Panc1 (cell line): Measurements from ENCODE around the gene PSD4. TPM values are rescaled to one million over a fixed set of nuclear protein-coding genes. Genes with fewer than 3 reads are reported as not detected.

ENCODE experiments used
- ATAC-seq: fragments of 200-7000 bp; cut with Tn5 transposase; 2 replicates; pipeline ENCODE4 v1.9.1; 2020; ENCODE audit warnings: mild to moderate bottlenecking, moderate library complexity
- BruUV-seq: library from RNA; stranded (reverse); fragments of 400-500 nt; replicated peaks from 2 replicates; lab custom pipeline; 2021; lab: Mats Ljungman, UMichigan
- CTCF ChIA-PET: fragments of 300-600 bp; sonication (Branson Sonifier 250); formaldehyde crosslinking; loops from one replicate; lab custom pipeline; 2022; ENCODE audit warnings: antibody characterized with exemption; lab: Charles Lee
- POLR2A ChIA-PET: fragments of 300-600 bp; sonication (Branson Sonifier 250); formaldehyde crosslinking; loops from one replicate; lab custom pipeline; 2022; ENCODE audit warnings: antibody characterized with exemption; lab: Charles Lee
- DNase-seq: peaks from one replicate; pipeline ENCODE4 v3.0.0-alpha.2; 2010; ENCODE audit warnings: low read depth, low spot score
- H3K27ac ChIP-seq: 2 replicates; pipeline ENCODE4 v1.5.1; 2011; ENCODE audit warnings: mild to moderate bottlenecking, low read length, inconsistent platforms
- H3K27me3 ChIP-seq: fragments of 200-500 bp; sonication (Bioruptor generic); 2 replicates; pipeline ENCODE4 v1.6.0; 2014; ENCODE audit warnings: low read length, inconsistent platforms; ENCODE audit not compliant: control insufficient read depth, insufficient read depth
- H3K36me3 ChIP-seq: fragments of 200-500 bp; sonication (Bioruptor generic); 2 replicates; pipeline ENCODE4 v1.5.1; 2014; ENCODE audit warnings: inconsistent platforms, mild to moderate bottlenecking, low read length, moderate library complexity; ENCODE audit not compliant: control insufficient read depth, insufficient read depth
- H3K4me1 ChIP-seq: 2 replicates; pipeline ENCODE4 v1.5.1; 2011; ENCODE audit warnings: inconsistent platforms, mild to moderate bottlenecking, low read length, moderate library complexity; ENCODE audit not compliant: control insufficient read depth, insufficient read depth
- H3K4me3 ChIP-seq, 2 experiments: 2 replicates each; pipeline ENCODE4 v1.5.1; 2011 to 2012; ENCODE audit warnings: low read depth in 2 of 2, low read length in 2 of 2, mild to moderate bottlenecking in 2 of 2, inconsistent platforms in 1 of 2, moderate library complexity in 1 of 2
- H3K9me3 ChIP-seq: fragments of 200-500 bp; sonication (Bioruptor generic); 2 replicates; pipeline ENCODE4 v1.5.1; 2014; ENCODE audit warnings: low read depth, mild to moderate bottlenecking, inconsistent platforms, low read length, moderate library complexity; ENCODE audit not compliant: control insufficient read depth, insufficient read depth
- POLR2AphosphoS5 ChIP-seq: IDR thresholded peaks from 2 replicates; pipeline ENCODE4 v1.6.1; 2012; ENCODE audit warnings: mild to moderate bottlenecking, low read depth, low read length, moderate library complexity
- SIN3A ChIP-seq: IDR thresholded peaks from 2 replicates; pipeline ENCODE4 v1.6.1; 2012; ENCODE audit warnings: low read depth, mild to moderate bottlenecking, low read length, moderate library complexity, borderline replicate concordance; ENCODE audit not compliant: insufficient read depth
- TCF7L2 ChIP-seq: IDR thresholded peaks from 2 replicates; pipeline ENCODE4 v1.6.1; 2011; ENCODE audit warnings: mild to moderate bottlenecking, low read depth, low read length, inconsistent platforms
- in situ Hi-C: cut with HindIII; loops from 2 replicates; pipeline ENCODE4 v1.10.0; 2016; ENCODE audit warnings: low sequenced_read_pairs, low pct_unique_long_range_greater_than_20kb
- intact Hi-C: fragments of 100-400 bp; cut with micrococcal nuclease; formaldehyde crosslinking; loops from one replicate; pipeline ENCODE4 v1.10.0; 2022; ENCODE audit not compliant: unreplicated experiment
- total RNA-seq: library from RNA; stranded (reverse); gene quantifications from one replicate; pipeline ENCODE4 v1.2.1, GENCODE V29; 2021; ENCODE audit not compliant: unreplicated experiment
- TF ChIP-seq, protein P1 (sequence below), 2 experiments: IDR thresholded peaks; 2 replicates each; pipeline ENCODE4 v1.6.1; 2011 to 2012; ENCODE audit warnings: low read depth in 2 of 2, control low read depth in 1 of 2, low read length in 1 of 2, mild to moderate bottlenecking in 1 of 2, moderate library complexity in 1 of 2; ENCODE audit not compliant: insufficient read depth in 1 of 2
- TF ChIP-seq, protein P2 (sequence below): fragments of 450-650 bp; IDR thresholded peaks from 2 replicates; pipeline ENCODE4 v1.5.1; 2017; ENCODE audit warnings: mild to moderate bottlenecking

The PSD4 gene
- total RNA-seq, 1 experiment from 2014 or later: 3.6 TPM

DNA sequence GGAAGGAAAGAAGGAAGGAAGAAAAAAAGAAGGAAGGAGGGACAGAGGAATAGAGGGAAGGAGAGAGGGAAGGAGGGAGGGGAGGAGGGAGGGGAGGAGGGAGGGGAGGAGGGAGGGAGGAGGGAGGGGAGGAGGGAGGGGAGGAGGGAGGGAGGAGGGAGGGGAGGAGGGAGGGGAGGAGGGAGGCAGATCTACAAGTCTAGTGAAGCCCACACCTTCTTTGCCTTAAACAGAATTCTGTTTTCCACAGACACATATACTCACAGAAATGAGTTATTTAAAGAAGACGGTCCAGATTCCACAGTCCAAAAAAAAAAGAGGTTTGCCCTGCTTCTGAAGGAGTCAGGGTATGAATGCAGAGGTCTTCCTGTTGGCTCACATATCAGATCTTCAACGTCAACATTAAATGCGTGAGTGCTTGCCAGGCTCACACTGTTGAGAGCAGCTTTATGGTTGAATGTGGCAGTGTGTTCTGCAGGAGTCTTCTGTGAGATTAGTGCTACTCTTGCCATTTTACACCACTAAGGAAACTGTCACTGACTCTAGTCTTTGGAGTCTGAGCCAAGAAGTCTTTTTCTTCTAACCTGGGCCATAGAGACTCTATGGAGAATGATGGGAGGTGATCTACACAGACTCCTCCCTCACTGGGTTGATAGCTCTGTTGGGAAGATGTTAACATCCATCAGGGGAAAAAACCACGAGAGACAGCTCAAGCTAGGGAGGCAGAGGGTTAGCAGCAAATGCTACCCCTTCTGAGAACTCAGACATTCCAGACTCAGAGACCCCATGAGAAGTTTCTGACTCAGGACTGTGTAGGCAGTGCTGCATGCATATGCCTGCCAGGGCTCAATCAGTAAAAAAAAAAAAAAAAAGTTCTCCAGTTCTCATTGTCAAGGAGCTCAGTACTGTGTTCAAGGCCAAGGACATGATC, 81.6 kb downstream of the PSD4 start:
- TF ChIP-seq POLR2AphosphoS5 (no peak), TCF7L2 (no peak), SIN3A (no peak)
- TF ChIP-seq, protein P1, sequence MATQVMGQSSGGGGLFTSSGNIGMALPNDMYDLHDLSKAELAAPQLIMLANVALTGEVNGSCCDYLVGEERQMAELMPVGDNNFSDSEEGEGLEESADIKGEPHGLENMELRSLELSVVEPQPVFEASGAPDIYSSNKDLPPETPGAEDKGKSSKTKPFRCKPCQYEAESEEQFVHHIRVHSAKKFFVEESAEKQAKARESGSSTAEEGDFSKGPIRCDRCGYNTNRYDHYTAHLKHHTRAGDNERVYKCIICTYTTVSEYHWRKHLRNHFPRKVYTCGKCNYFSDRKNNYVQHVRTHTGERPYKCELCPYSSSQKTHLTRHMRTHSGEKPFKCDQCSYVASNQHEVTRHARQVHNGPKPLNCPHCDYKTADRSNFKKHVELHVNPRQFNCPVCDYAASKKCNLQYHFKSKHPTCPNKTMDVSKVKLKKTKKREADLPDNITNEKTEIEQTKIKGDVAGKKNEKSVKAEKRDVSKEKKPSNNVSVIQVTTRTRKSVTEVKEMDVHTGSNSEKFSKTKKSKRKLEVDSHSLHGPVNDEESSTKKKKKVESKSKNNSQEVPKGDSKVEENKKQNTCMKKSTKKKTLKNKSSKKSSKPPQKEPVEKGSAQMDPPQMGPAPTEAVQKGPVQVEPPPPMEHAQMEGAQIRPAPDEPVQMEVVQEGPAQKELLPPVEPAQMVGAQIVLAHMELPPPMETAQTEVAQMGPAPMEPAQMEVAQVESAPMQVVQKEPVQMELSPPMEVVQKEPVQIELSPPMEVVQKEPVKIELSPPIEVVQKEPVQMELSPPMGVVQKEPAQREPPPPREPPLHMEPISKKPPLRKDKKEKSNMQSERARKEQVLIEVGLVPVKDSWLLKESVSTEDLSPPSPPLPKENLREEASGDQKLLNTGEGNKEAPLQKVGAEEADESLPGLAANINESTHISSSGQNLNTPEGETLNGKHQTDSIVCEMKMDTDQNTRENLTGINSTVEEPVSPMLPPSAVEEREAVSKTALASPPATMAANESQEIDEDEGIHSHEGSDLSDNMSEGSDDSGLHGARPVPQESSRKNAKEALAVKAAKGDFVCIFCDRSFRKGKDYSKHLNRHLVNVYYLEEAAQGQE (IDR thresholded peaks at IDR 0.05; ENCODE audit: insufficient read depth in 1 of 2, low read depth in 2 of 2, low read length in 1 of 2): no peak
- TF ChIP-seq, protein P2, sequence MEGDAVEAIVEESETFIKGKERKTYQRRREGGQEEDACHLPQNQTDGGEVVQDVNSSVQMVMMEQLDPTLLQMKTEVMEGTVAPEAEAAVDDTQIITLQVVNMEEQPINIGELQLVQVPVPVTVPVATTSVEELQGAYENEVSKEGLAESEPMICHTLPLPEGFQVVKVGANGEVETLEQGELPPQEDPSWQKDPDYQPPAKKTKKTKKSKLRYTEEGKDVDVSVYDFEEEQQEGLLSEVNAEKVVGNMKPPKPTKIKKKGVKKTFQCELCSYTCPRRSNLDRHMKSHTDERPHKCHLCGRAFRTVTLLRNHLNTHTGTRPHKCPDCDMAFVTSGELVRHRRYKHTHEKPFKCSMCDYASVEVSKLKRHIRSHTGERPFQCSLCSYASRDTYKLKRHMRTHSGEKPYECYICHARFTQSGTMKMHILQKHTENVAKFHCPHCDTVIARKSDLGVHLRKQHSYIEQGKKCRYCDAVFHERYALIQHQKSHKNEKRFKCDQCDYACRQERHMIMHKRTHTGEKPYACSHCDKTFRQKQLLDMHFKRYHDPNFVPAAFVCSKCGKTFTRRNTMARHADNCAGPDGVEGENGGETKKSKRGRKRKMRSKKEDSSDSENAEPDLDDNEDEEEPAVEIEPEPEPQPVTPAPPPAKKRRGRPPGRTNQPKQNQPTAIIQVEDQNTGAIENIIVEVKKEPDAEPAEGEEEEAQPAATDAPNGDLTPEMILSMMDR: no peak
- H3K27me3 ChIP-seq: peaks cover 7% of the 10 kb centered on the region; the same call in 1 of the 2 replicates
- H3K36me3 ChIP-seq: no peaks in the 10 kb centered on the region
- intact Hi-C loops: no loop called here
- no TSS peak for BruUV-seq
- POLR2A ChIA-PET: no interaction called here
- no peaks in the 10 kb centered on the region for H3K4me1 ChIP-seq
- in situ Hi-C loops: no loop called here
- no peak overlapping the region for H3K27ac ChIP-seq
- DNase-seq (no peak), ATAC-seq (no peak)
- CTCF ChIA-PET: interaction anchor here (0.7 kb wide), 1 partner anchor 152 kb away, joined by 6 read pairs; no protein-coding TSS in a partner anchor
- no peak overlapping the region for H3K4me3 ChIP-seq
- no peaks in the 10 kb centered on the region for H3K9me3 ChIP-seq

DNA sequence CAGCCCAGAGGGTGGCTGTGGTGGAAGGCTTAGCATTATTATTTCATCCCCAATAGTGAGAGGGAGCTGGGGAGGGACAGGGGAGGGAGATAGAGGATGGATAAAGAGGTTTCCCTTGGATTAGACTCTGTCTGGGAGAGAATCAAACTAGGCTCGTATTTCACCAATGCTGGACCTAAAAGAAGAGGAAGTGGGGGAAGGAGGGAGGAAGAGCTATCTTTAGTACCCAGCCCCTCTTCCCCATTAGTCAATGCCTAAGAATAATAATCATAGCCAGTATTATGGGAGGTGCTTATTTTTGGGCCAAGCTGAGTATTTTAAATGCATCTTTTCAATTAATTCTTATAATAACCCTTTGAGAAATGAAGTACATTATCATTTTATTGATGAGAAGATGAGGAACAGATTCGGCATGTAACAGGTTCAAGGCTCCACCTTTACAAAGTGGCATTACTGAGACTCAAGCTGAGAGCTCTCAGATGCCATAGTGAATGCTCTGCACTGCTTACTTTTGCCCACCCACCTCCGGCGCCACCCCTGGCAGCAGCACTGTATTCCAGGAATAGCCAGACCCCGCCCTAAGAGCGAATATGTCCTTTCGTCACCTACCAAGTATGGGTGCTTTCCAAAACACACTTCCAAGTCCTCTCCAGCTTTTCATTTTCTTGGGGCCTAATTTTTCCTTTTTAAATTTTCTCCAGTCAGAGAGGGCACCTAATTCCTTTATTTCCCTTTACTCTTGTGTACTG, 83.9 kb downstream of the PSD4 start:
- Histone ChIP-seq H3K27me3 (peaks cover 7% of the 10 kb centered on the region; the same call in 1 of the 2 replicates), H3K36me3 (no peaks in the 10 kb centered on the region), H3K4me1 (no peaks in the 10 kb centered on the region), H3K9me3 (no peaks in the 10 kb centered on the region), H3K4me3 (no peak overlapping the region), H3K27ac (no peak overlapping the region)
- TF ChIP-seq SIN3A (no peak), TCF7L2 (no peak), POLR2AphosphoS5 (no peak)
- TF ChIP-seq, protein P2: no peak
- TF ChIP-seq, protein P1 (IDR thresholded peaks at IDR 0.05; ENCODE audit: insufficient read depth in 1 of 2, low read depth in 2 of 2, low read length in 1 of 2): no peak
- ChIA-PET CTCF (no interaction called here), POLR2A (no interaction called here)
- no TSS peak for BruUV-seq
- ATAC-seq: no peak
- intact Hi-C loops (no loop called here), in situ Hi-C loops (no loop called here)
- DNase-seq: no peak
